HG03097 (cell line): ENCODE measurements around the gene PPP1R9A.

Experiments used
- ATAC-seq: cut with Tn5 transposase; IDR thresholded peaks from one replicate; pipeline ENCODE4 v1.9.1; 2021; ENCODE audit not compliant: unreplicated experiment, low FRiP score

The PPP1R9A gene

GRCh38 chr7:95089414-95090315, 182.3 kb downstream of the PPP1R9A start:
- no peak for ATAC-seq

DNA sequence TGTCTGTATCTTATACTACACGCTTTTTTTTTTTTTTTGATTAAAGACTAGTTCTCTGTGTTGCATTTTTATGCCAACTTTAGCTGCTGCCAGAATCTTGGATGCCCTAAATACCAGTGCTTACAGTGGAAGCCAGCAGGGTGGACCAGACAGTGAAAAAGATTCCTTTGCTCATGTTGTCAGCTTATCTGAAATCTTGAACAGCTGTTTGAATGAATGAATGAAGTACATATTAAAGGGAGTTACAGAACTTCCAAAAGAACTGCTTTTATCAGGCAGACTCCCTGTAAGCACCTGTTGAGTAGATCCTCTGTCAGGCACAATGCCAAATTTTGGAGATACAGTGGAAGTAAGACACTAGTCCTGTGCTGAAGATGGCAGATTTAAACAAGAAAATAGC, 184.9 kb downstream of the PPP1R9A start:
- ATAC-seq: no peak

DNA sequence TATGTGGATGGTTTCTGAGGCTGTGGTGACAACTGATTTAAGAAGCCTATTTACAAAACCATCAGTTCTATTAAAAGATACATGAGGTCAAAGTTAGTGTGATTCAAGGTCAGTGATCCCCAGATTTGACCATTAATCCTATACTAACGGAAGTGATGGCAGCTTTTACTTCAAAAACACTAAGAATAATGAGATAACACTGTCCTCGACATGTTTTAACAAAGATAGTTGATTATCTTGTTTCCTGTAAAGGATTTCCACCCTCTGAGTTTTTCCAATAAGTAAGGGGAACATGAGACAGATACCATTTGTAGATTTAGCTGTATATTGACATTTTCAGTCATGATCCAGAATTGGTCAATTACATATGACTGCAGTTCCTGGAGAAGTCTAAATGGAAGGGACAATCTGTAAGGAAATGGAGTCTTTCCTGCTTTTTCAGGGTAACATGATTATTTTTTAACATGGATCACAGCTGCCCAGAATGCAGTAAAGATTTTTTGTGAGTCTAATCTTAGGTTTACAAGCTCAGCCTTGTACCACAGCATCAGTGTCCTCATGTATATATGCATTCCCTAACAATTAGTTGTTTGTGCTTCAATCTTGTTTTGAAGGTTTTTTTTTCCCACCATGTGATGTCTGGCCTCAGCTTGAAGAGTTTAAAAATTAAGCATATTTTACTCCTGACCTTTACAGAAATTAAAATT, 188.0 kb downstream of the PPP1R9A start:
- no peak for ATAC-seq

GRCh38 chr7:95095966-95096540, 188.7 kb downstream of the PPP1R9A start:
- ATAC-seq: no peak

DNA sequence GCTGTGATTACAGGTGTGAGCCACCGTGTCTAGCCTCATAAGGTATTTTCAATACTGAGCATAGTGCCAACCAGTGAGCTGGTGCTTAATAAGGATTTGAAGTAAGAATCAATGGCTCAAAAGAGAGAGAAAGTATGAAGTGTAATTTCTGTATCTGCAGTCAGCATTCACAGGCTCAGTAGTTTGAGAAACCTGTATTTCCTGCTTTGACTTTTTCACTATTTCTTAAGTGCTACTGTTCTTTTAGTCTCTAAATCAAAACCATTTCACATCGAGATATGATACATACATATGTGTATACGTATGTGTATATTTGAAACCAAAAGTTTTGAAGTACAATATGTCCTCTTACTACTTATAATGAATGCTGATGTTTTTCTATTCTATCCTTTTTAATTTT, 189.9 kb downstream of the PPP1R9A start:
- no peak for ATAC-seq

GRCh38 chr7:95097851-95098250, 190.5 kb downstream of the PPP1R9A start:
- ATAC-seq: no peak

DNA sequence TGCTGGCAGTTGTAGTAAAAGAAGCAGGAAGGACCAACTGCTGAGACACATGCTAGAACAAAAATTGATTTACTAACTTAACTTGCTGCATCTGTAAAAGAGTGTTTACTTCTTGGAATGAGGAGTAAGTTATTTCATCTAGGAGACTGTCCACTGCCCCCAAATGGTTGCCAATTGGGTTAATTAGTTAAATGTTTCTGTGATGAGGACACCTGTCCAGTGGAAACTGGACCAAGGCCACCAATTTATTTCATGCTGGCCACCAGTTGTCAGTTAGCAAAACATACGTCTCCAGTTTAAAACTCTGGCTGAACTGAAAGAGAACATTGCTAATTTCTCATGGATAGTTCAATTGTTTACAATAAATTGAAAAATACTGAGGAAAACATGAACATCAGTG, 191.7 kb downstream of the PPP1R9A start:
- no peak for ATAC-seq

DNA sequence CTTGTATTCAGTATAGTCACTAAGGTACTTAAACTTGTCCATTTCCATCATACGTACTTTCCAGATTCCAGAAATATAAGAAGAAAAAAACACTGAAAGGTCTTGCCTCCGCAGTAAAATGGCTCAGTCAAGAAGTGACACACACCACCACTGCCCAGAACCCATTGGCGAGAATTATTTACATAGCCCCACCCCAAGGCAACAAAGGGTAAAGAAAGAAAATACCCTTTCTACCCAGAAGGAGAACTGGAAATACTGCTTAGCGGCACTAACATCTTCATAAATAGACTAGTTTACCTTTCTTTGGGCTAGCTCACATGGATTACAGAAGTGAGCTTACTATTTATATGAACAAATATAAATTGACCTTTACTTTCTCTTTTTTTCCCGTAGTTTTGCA, 194.0 kb downstream of the PPP1R9A start:
- no peak for ATAC-seq

GRCh38 chr7:95102662-95103061, 195.3 kb downstream of the PPP1R9A start:
- no peak for ATAC-seq

DNA sequence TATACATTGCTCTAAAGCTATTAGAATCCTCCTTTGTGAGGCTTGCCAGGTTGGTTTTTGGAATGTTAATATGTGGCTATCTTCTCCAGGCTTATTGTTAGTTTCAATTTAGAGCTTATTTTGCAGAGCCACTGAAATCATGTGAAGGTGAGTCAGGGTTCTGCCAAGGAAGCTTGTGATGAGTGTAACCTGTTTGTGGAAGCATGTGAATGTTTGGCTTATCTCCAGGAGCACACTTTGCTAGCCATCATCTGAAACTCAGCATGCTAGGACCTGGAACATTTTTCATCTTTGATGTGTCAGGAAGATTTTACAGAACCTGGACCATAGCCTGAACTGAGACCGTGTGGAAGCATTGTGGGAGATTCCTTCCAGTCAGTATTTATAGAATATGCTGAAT, 197.3 kb downstream of the PPP1R9A start:
- ATAC-seq: no peak

DNA sequence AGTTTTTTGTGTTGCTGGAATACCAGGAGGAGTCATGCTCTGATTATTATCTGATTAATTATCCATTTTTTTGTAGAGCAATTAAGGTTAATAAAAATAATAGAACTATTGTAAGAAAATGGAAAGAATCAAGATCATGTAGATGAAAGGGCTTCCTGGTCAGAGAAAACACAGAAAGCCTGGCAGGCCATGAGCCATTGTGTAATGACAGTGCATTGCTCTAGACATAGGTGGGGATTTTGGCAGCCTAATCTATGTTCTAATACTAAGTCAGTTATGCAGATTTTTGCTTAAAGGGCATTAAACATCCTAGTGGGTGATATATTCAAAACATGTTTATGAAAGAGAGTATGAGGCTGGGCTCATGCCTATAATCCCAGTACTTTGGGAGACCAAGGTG, 198.2 kb downstream of the PPP1R9A start:
- ATAC-seq: no peak

GRCh38 chr7:95106401-95106800, 199.0 kb downstream of the PPP1R9A start:
- ATAC-seq: no peak

GRCh38 chr7:95110707-95111106, 203.3 kb downstream of the PPP1R9A start:
- ATAC-seq: no peak

DNA sequence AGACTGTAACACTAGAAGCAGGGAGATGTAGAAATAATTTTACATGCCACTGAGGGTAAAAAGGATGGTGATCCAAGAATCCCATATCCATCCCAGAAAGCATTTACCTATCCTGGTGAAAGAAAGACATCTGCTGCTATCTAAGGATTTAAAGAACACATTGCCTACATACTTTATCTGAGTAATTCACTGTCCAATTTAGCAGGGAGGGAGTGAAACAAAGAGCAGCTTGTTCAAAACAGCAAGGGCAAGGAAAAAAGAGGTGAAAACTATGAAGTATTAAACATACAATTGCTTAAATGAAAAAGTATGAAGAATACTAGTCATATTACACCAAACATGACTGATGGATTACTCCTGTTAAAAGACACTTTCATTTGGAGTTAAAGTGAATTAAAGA, 206.2 kb downstream of the PPP1R9A start:
- no peak for ATAC-seq

GRCh38 chr7:95126053-95126709, 218.8 kb downstream of the PPP1R9A start:
- ATAC-seq: no peak

DNA sequence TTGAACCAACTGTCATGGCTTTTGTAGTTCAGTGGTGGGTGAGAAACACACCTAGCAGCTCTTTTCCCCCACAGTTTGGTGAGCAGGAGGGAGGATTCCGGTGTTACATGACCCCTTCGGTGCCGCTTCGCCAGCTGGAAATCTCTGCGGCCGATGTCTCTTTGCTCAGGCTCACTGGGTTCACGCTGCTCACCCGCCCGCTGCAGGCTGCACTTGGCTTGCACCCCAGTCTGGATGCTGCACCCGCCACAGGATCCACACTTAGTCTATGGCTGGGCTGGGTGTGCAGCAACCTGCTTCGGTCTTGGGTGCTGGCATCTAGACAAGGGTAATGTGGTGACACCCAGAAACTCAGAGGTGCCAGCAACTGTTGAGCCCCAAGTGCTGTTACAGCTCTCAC, 225.1 kb downstream of the PPP1R9A start:
- no peak for ATAC-seq

DNA sequence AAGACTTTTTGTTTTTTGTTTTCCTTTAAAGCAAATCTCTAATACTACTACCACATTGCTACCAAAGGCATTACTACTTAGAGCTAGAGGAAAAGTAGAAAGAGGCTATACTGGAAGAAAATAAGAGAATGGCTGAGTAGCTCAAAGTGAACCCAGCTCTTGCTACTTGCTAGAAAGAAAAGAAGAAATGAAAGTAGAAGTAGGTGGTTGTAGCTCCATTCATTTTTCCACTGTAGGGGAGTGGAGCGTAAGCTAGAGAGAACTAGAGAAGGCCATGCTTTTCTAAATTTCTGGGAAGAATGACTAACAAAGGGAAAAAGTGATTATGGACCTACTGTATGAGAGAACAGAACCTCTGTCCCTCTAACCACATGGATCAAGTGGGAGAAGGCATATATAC, 232.5 kb downstream of the PPP1R9A start:
- ATAC-seq: no peak

DNA sequence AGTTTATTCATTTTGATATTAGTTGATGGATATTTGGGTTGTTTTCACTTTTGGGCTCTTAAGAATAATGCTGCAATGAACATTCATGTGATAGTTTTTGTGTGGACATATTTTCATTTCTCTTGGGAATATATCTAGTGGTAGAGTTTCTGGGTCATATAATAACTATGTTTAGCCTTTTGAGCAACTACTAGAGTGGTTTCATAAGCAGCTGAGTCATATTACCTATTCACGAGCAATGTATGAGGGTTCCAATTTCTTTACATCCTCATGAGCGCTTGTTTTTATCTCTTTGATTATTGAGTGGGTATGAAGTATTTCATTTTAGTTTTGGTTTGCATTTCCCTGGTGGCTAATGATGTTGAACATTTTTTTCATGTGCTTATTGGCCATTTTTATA, 234.4 kb downstream of the PPP1R9A start:
- no peak for ATAC-seq

- no peak for ATAC-seq
Measured at GRCh38 chr7:95144256-95144655, 236.9 kb downstream of the PPP1R9A start.

DNA sequence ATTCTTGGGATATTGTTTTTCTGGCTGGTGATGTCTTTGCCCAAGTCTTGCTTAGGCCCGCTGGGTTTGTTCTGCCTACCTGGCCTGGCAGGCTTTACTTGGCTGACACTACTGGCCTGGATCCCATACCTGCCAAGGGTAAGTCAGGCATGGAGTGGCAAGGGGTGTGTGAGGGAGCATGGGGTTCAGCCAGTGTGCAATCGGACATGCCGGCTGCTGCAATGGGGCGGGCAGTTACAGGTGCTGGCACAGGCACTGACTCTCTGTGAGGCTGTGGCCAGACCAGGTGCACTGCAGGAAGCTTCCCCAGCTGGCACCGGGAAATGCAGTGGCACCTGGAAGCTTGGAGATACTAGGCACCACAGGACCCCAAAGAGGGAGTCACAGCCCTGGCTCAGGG, 248.6 kb downstream of the PPP1R9A start:
- ATAC-seq: no peak

DNA sequence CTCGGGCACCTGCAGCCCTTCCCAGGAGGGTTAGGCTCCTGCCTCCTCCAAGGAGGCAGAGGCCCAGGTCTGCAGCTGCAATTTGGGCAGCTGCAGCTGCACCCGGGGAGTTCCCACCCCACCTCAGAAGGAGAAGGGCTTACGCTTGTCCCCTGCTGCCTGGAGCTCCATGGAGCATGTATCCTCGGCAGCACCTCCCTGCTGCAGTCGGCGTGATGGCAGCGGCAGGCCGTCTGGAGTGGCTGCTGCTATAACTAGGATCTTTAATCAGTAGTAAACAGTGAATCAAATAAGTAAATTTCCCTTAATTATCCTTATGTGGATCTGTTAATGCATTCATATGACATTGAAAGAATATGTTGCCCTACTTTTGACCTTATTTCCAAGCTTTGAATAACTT, 250.0 kb downstream of the PPP1R9A start:
- no peak for ATAC-seq
